ENCODE data around the gene HOXD4.

Gene HOXD4

GRCh38 chr2:176114120-176114929, 37.0 kb upstream of the HOXD4 start:
- DNase-seq (ENCODE audit: low read depth in 2 of 2) = no peak

GRCh38 chr2:176114930-176115625, 36.3 kb upstream of the HOXD4 start:
- DNase-seq (ENCODE audit: low read depth in 2 of 2) = no peak

- no peak for DNase-seq (ENCODE audit: low read depth in 2 of 2)
These were observed 35.2 kb upstream of the HOXD4 start, which contains the start of gene HOXD10 for GRCh38 chr2:176115883-176116813. Gene HOXD10 (plus strand): TSS chr2:176116778. CDS start chr2:176116834, 56 bp downstream.

GRCh38 chr2:176117162-176117822, 34.1 kb upstream of the HOXD4 start:
- DNase-seq (ENCODE audit: low read depth in 2 of 2) = no peak

GRCh38 chr2:176117823-176118371, 33.5 kb upstream of the HOXD4 start:
- no peak for DNase-seq (ENCODE audit: low read depth in 2 of 2)

GRCh38 chr2:176118601-176119339, 32.6 kb upstream of the HOXD4 start:
- no peak for DNase-seq (ENCODE audit: low read depth in 2 of 2)

- no peak for DNase-seq (ENCODE audit: low read depth in 2 of 2)
These were observed 30.8 kb upstream of the HOXD4 start for GRCh38 chr2:176120364-176121189.

- DNase-seq (ENCODE audit: low read depth in 2 of 2) = no peak
These were observed 29.9 kb upstream of the HOXD4 start for GRCh38 chr2:176121190-176122051.

GRCh38 chr2:176122052-176122682, 29.2 kb upstream of the HOXD4 start:
- no peak for DNase-seq (ENCODE audit: low read depth in 2 of 2)

GRCh38 chr2:176122683-176123410, 28.5 kb upstream of the HOXD4 start, which contains the start of gene HOXD9:
Gene HOXD9 (plus strand): TSS chr2:176122719. CDS start chr2:176122769, 50 bp downstream.
- DNase-seq (ENCODE audit: low read depth in 2 of 2) = no peak

GRCh38 chr2:176123411-176124109, 27.8 kb upstream of the HOXD4 start:
- no peak for DNase-seq (ENCODE audit: low read depth in 2 of 2)

- DNase-seq (ENCODE audit: low read depth in 2 of 2) = no peak
These were observed 27.0 kb upstream of the HOXD4 start for GRCh38 chr2:176124110-176124946.

- DNase-seq (ENCODE audit: low read depth in 2 of 2) = no peak
These were observed 26.2 kb upstream of the HOXD4 start for GRCh38 chr2:176124947-176125771.

- DNase-seq (ENCODE audit: low read depth in 2 of 2) = no peak
These were observed 25.6 kb upstream of the HOXD4 start for GRCh38 chr2:176125772-176126054.
